ENCODE data around the gene MMP27.

Gene MMP27

GRCh38 chr11:102708654-102709053, 3.1 kb upstream of the MMP27 start:
- H3K27ac ChIP-seq: no peak overlapping the region
- no peak for DNase-seq
- H3K36me3 ChIP-seq (replicated peaks): no peaks in the 10 kb centered on the region
- TF ChIP-seq CTCF (IDR thresholded peaks at IDR 0.05; ENCODE audit: low read depth, low read length, missing control alignments): no peak
- H3K27me3 ChIP-seq (replicated peaks): no peaks in the 10 kb centered on the region
- in situ Hi-C loops (cut with HindIII; ENCODE audit: low pct_ligation_motif_present, low sequenced_read_pairs): no loop called here
- H3K4me3 ChIP-seq (ENCODE audit: low read depth, low read length): no peak overlapping the region

- DNase-seq: no peak
- Histone ChIP-seq H3K27ac (no peak overlapping the region), H3K4me3 (ENCODE audit: low read depth, low read length) (no peak overlapping the region), H3K27me3 (replicated peaks) (no peaks in the 10 kb centered on the region), H3K36me3 (replicated peaks) (no peaks in the 10 kb centered on the region)
- in situ Hi-C loops (cut with HindIII; ENCODE audit: low pct_ligation_motif_present, low sequenced_read_pairs): no loop called here
- TF ChIP-seq CTCF (IDR thresholded peaks at IDR 0.05; ENCODE audit: low read depth, low read length, missing control alignments): no peak
Measured at GRCh38 chr11:102704841-102705240, 728 bp downstream of the MMP27 start.

- DNase-seq: no peak
- no peak overlapping the region for H3K4me3 ChIP-seq (ENCODE audit: low read depth, low read length)
- H3K27me3 ChIP-seq (replicated peaks): no peaks in the 10 kb centered on the region
- TF ChIP-seq CTCF (IDR thresholded peaks at IDR 0.05; ENCODE audit: low read depth, low read length, missing control alignments): no peak
- H3K27ac ChIP-seq: no peak overlapping the region
- no peaks in the 10 kb centered on the region for H3K36me3 ChIP-seq (replicated peaks)
- in situ Hi-C loops (cut with HindIII; ENCODE audit: low pct_ligation_motif_present, low sequenced_read_pairs): no loop called here
Measured at GRCh38 chr11:102703826-102704493, 1.6 kb downstream of the MMP27 start.

GRCh38 chr11:102695201-102695600, 10.4 kb downstream of the MMP27 start:
- DNase-seq: no peak
- TF ChIP-seq CTCF (IDR thresholded peaks at IDR 0.05; ENCODE audit: low read depth, low read length, missing control alignments): no peak
- Histone ChIP-seq H3K36me3 (replicated peaks) (no peaks in the 10 kb centered on the region), H3K27ac (no peak overlapping the region), H3K27me3 (replicated peaks) (no peaks in the 10 kb centered on the region), H3K4me3 (ENCODE audit: low read depth, low read length) (no peak overlapping the region)
- in situ Hi-C loops (cut with HindIII; ENCODE audit: low pct_ligation_motif_present, low sequenced_read_pairs): no loop called here

- in situ Hi-C loops (cut with HindIII; ENCODE audit: low pct_ligation_motif_present, low sequenced_read_pairs): no loop called here
- Histone ChIP-seq H3K4me3 (ENCODE audit: low read depth, low read length) (no peak overlapping the region), H3K27me3 (replicated peaks) (no peaks in the 10 kb centered on the region), H3K27ac (no peak overlapping the region), H3K36me3 (replicated peaks) (no peaks in the 10 kb centered on the region)
- no peak for TF ChIP-seq CTCF (IDR thresholded peaks at IDR 0.05; ENCODE audit: low read depth, low read length, missing control alignments)
- DNase-seq: no peak
Measured at GRCh38 chr11:102685754-102686153, 19.8 kb downstream of the MMP27 start.

GRCh38 chr11:102685338-102685737, 20.2 kb downstream of the MMP27 start:
- in situ Hi-C loops (cut with HindIII; ENCODE audit: low pct_ligation_motif_present, low sequenced_read_pairs): no loop called here
- DNase-seq: no peak
- Histone ChIP-seq H3K36me3 (replicated peaks) (no peaks in the 10 kb centered on the region), H3K27me3 (replicated peaks) (no peaks in the 10 kb centered on the region), H3K27ac (no peak overlapping the region), H3K4me3 (ENCODE audit: low read depth, low read length) (no peak overlapping the region)
- no peak for TF ChIP-seq CTCF (IDR thresholded peaks at IDR 0.05; ENCODE audit: low read depth, low read length, missing control alignments)
